AG09319 (cell line): Measurements from ENCODE around the gene HSF2BP.

Experiments
- DNase-seq: peaks from one replicate; pipeline ENCODE4 v3.0.0-alpha.2; 2010; ENCODE audit warnings: low read depth; ENCODE audit errors: extremely low read depth
- TF ChIP-seq, protein P1 (sequence below): IDR thresholded peaks from 2 replicates; pipeline ENCODE4 v1.5.1; 2011; ENCODE audit warnings: low read depth, mild to moderate bottlenecking, inconsistent platforms, low read length, moderate library complexity

HSF2BP gene

DNA sequence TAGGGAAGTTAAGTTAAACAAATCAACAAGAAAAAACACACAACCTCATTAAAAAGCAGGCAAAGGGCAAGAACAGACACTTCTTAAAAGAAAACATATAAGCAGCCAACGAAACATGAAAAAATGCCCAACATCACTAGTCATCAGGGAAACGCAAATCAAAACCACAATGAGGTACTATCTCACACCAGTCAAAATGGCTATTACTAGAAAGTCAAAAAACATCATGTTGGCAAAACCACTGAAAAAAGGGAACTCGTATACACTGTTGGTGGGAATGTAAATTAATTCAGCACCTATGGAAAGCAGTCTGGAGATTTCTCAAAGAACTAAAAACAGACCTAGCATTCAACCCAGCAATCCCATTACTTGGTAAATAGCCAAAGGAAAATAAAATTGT lies 51.1 kb downstream of the HSF2BP start:
- DNase-seq = no peak
- TF ChIP-seq, protein P1, sequence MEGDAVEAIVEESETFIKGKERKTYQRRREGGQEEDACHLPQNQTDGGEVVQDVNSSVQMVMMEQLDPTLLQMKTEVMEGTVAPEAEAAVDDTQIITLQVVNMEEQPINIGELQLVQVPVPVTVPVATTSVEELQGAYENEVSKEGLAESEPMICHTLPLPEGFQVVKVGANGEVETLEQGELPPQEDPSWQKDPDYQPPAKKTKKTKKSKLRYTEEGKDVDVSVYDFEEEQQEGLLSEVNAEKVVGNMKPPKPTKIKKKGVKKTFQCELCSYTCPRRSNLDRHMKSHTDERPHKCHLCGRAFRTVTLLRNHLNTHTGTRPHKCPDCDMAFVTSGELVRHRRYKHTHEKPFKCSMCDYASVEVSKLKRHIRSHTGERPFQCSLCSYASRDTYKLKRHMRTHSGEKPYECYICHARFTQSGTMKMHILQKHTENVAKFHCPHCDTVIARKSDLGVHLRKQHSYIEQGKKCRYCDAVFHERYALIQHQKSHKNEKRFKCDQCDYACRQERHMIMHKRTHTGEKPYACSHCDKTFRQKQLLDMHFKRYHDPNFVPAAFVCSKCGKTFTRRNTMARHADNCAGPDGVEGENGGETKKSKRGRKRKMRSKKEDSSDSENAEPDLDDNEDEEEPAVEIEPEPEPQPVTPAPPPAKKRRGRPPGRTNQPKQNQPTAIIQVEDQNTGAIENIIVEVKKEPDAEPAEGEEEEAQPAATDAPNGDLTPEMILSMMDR = no peak

DNA sequence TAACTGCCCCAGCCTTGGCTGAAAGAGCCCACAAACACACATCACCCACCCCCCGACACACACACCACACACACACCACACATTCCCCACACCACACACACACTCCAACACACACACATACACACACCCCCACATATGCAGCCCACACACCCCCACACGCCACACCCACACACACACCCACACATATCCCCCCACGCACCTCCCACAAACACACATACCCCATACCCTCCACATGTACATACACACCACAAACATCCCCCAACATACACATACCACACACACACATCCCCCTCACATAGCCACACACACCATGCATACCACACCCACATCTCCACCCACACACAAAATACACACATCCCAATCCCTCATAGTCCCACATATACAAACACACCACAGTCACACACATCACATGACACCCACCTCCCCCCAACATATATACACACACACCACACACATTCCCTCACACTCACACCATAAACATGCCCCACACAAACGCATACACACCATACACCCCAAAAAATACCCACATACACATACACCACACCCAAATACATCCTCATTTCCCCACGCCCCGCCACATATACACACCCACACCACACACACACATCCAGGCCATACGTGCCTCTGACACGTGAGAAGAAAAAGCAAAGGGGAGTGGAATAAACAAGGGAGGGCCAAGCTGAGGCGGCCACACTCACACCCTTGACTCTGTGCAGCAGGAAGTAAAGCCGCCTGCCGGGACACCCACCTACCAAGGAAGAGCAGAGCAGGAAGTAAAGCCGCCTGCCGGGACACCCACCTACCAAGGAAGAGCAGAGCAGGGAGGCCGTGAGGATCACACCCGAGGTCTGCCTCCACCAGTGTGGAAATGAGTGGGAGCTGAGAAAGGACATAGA lies 53.7 kb downstream of the HSF2BP start:
- DNase-seq = no peak
- TF ChIP-seq, protein P1 = no peak

DNA sequence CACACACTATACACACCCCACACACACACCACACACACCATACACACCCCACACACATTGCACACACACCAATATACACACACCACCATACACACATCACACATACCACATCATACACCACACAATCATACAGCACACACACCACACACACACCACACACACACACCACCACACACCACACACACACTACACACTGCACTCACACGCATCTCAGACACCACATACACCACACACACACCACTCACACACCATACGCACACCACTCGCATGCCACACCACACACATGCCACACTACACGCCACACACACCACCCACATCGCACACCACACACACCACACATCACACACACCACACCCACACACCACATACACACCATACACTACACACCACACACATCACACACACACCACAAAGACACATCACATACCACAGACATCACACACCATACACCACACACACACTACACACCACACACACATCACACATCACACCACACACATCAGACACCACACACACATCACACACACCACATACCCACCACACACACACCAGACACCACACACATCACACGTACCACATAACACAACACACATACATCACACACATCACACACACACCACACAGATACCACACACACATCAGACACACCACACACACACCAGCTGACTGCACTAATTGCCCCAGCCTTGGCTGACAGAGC lies 54.6 kb downstream of the HSF2BP start:
- no peak for DNase-seq
- TF ChIP-seq, protein P1 = no peak

DNA sequence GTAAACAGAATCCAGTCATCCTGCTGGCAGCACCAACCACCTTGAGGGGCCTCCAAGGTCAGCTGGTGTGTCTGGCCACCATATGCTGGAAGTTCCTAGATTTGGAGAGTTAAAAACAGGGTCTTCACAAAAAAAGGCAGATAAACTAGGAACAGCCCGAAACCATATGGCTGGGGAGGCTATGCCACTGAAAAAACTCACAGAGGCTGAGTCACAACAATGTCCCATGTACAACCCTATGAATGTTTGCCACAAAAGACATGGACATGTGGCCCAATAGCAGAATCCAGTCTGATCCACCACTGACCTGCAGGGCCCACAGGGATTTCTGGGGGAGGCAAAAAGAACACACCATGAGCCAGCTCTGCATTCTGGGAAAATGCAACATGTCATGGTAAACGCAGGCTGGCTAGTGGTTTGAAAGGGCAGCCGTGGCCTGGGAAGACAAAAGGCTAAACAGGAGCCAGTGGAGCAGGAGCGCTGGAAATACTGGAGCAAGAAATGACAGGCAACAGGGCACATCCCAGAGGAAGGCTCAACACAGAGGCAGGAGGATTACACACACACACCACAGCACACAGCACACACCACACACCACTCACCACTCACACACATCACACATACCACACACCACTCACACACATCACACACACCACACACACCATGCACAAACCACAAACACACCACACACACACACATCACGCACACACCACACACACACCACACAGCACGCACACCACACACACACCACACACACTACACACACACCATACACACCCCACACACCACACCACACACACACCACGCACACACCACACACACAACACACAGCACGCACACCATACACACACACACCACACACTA lies 55.4 kb downstream of the HSF2BP start:
- TF ChIP-seq, protein P1 = no peak
- no peak for DNase-seq

DNA sequence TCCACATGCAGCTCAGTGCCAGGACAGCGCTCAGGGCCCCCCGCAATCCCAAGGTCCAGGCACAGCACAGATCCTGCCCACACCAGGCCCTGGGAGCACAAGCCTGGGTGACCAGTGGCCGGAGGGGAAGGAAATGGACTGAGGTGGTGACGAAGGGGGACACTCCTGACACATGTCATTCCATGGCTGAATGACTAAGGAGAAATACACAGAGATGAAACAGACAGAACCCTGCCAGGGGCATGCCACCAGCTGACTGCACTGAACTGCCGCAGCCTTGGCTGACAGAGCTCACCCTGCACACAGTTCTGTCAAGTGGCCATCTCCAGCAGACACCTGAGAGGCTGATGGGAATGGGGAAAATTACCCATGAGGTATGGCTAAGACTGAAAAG lies 56.1 kb downstream of the HSF2BP start:
- DNase-seq = no peak
- TF ChIP-seq, protein P1 = no peak

DNA sequence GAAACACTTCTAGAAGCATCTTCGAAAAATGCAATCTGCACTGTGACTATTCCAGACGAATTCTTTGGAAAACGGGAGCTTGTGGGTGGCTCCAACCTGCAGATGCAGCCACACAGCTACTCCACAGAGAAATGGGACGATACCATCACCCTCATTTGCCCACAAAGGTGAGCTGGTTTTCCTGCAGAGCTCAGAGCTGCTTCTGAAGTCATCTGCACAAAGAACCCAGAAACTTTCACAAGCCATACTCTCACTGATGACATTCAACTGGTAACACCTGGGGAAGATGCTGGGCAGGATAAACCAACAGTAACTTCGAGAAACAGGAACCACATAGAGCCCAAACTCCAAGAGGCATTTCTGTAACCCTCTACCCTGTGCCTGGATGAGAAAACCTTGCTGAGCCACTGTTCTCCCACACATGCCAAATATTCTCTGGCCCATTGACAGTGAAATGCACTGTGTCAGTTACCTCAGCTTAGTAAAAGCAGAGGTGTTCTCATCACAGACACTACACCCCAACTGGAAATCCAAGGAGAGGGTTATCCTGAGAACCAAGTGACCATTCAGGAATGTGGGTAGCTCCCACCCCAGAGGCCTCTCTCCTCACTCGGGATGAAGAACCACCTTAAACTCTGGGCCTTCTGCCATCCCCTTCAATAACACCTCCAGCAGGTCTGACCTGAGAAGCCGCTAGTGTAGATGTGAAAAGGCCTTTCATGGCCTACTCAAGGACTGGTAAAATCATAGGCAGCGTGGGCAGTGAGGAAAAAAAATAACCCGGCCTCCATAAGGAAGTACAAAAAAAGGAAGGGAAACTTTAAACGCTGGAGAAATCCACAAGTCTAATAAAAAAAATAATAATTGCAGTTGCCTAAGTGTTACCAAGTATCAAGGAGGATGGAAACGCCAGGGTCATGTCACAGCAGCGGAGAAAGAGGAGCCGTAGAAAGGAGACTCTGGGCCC lies 56.7 kb downstream of the HSF2BP start:
- no peak for DNase-seq
- TF ChIP-seq, protein P1 = no peak
